ENCODE results near the gene SLC2A1.

DNA sequence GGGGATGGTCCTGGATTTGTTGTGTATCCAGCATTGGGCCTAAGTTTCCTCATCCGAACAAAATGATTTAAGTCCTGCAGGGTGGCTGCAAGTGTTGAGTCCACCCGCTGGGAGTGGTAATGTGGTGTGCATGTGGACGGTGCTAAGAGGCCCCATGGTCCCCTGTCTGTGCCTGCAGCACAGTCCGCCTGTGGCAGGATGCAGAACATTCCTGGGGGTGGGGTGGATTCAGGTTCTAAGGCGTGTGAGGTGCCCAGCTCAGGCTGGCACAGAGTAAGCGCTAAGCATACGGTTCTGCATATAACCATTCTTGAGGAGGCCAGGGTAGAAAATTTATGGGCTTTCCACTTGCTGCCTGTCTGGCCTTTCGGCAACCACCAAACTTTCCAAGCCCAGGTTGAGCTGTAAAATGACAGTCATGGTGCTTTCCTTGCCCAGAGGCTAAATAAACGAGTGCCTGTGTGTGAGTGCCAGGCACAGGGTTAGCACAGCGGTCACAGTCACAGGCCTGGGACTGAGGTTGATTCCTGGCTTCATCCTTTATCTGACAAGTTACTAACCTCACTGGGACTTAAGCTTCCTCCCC lies 30.7 kb downstream of the SLC2A1 start:
- TF ChIP-seq, protein P1, sequence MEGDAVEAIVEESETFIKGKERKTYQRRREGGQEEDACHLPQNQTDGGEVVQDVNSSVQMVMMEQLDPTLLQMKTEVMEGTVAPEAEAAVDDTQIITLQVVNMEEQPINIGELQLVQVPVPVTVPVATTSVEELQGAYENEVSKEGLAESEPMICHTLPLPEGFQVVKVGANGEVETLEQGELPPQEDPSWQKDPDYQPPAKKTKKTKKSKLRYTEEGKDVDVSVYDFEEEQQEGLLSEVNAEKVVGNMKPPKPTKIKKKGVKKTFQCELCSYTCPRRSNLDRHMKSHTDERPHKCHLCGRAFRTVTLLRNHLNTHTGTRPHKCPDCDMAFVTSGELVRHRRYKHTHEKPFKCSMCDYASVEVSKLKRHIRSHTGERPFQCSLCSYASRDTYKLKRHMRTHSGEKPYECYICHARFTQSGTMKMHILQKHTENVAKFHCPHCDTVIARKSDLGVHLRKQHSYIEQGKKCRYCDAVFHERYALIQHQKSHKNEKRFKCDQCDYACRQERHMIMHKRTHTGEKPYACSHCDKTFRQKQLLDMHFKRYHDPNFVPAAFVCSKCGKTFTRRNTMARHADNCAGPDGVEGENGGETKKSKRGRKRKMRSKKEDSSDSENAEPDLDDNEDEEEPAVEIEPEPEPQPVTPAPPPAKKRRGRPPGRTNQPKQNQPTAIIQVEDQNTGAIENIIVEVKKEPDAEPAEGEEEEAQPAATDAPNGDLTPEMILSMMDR (IDR thresholded peaks at IDR 0.05): no peak
- no peak for TF ChIP-seq POLR2A (IDR thresholded peaks at IDR 0.05)
